ENCODE measurements around the gene NPFF.

- TF ChIP-seq EZH2phosphoT487 (IDR thresholded peaks at IDR 0.05; ENCODE audit: insufficient read depth, low read depth): no peak
- TF ChIP-seq EZH2 (IDR thresholded peaks at IDR 0.05; ENCODE audit: insufficient read depth, poor library complexity, severe bottlenecking): no peak
Observed at GRCh38 chr12:53500776-53501614, 6.3 kb downstream of the NPFF start, which contains the start of gene TARBP2.

Measured in GM23248 (cell line).